Right atrium auricular region (tissue), 2 donors: ENCODE results near the gene NAA11. TPM values are rescaled to one million over a fixed set of nuclear protein-coding genes. Genes with fewer than 3 reads are reported as not detected.

Experiments used
- DNase-seq: peaks from one replicate; pipeline ENCODE4 v3.0.0-alpha.2; 2019; ENCODE audit warnings: low spot score
- H3K27ac ChIP-seq, 2 donors: fragments of 200-600 bp; sonication (generic); 1 replicate in 1 of 2; 2 replicates in 1 of 2; pipeline ENCODE4 v1.5.1; 2016 to 2019
- H3K27me3 ChIP-seq, 2 donors: fragments of 200-600 bp; sonication (generic); one replicate each; pipeline versions ENCODE4 v1.5.1 to v1.6.0; 2017 to 2019
- H3K36me3 ChIP-seq: fragments of 200-600 bp; sonication (generic); one replicate; pipeline ENCODE4 v1.5.1; 2016
- H3K4me1 ChIP-seq, 2 donors: fragments of 200-600 bp; sonication (generic); one replicate each; pipeline versions ENCODE4 v1.5.1 to v1.6.0; 2017 to 2019
- H3K4me3 ChIP-seq, 2 donors: fragments of 200-600 bp; sonication (generic); 1 replicate in 1 of 2; 2 replicates in 1 of 2; pipeline ENCODE4 v1.5.1; 2017 to 2019; ENCODE audit warnings: mild to moderate bottlenecking in 1 of 2, moderate library complexity in 1 of 2
- H3K9me3 ChIP-seq, 2 donors: fragments of 200-600 bp; sonication (generic); one replicate each; pipeline ENCODE4 v1.5.1; 2019
- total RNA-seq, 2 donors: library from RNA; depleted of rRNA; stranded (reverse); fragments of >200 nt; gene quantifications; one replicate each; pipeline ENCODE4 v1.1.0, GENCODE V29; 2016
- TF ChIP-seq, protein P1 (sequence below), 2 donors: fragments of 200-600 bp; sonication (generic); IDR thresholded peaks; one replicate each; pipeline ENCODE4 v1.5.1; 2019; ENCODE audit warnings: antibody characterized with exemption in 2 of 2

Gene NAA11
- total RNA-seq, 2 donors from 2014 or later, result not detected

GRCh38 chr4:79340568-79340967 is 14.7 kb upstream of the NAA11 start:
- DNase-seq, result no peak
- Histone ChIP-seq H3K36me3 (no peaks in the 10 kb centered on the region), H3K9me3 (peaks cover 0 to 36% of the 10 kb centered on the region in 2 donors), H3K27me3 (no peaks in the 10 kb centered on the region), H3K4me1 (no peaks in the 10 kb centered on the region), H3K4me3 (no peak overlapping the region), H3K27ac (no peak overlapping the region)
- TF ChIP-seq, protein P1, sequence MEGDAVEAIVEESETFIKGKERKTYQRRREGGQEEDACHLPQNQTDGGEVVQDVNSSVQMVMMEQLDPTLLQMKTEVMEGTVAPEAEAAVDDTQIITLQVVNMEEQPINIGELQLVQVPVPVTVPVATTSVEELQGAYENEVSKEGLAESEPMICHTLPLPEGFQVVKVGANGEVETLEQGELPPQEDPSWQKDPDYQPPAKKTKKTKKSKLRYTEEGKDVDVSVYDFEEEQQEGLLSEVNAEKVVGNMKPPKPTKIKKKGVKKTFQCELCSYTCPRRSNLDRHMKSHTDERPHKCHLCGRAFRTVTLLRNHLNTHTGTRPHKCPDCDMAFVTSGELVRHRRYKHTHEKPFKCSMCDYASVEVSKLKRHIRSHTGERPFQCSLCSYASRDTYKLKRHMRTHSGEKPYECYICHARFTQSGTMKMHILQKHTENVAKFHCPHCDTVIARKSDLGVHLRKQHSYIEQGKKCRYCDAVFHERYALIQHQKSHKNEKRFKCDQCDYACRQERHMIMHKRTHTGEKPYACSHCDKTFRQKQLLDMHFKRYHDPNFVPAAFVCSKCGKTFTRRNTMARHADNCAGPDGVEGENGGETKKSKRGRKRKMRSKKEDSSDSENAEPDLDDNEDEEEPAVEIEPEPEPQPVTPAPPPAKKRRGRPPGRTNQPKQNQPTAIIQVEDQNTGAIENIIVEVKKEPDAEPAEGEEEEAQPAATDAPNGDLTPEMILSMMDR (IDR thresholded peaks at IDR 0.05), result no peak

GRCh38 chr4:79338148-79338547 is 12.3 kb upstream of the NAA11 start:
- TF ChIP-seq, protein P1 (IDR thresholded peaks at IDR 0.05), result no peak
- Histone ChIP-seq H3K4me3 (no peak overlapping the region), H3K27ac (no peak overlapping the region)

DNA sequence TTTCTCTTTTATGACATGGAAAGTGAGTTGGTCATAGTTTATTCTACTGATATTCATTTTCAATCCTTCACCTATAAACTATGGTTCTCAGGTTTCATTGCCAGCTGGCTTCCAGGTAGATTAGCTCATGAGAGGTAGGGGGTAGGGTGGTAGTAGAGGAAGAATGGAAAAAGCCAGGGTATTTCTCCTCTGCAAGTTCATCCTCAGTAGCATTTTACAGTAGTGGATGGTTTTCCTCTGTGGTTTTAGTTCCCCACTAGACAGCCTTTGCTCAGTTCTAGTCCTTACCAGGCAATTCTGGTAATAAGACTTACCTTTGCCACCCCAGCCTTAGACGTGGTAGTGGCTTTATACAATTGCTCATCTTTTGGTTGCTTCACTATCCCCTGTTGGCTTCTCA is 8.9 kb upstream of the NAA11 start:
- no peak for DNase-seq
- H3K9me3 ChIP-seq, result no peaks in the 10 kb centered on the region
- H3K27me3 ChIP-seq, result no peaks in the 10 kb centered on the region
- H3K4me3 ChIP-seq, result no peak overlapping the region
- H3K4me1 ChIP-seq, result no peaks in the 10 kb centered on the region
- H3K36me3 ChIP-seq, result no peaks in the 10 kb centered on the region
- TF ChIP-seq, protein P1 (IDR thresholded peaks at IDR 0.05), result no peak
- H3K27ac ChIP-seq, result no peak overlapping the region

More at GRCh38 chr4:79338148-79338547, 12.3 kb upstream of the NAA11 start:
- no peaks in the 10 kb centered on the region for H3K4me1 ChIP-seq
- peaks cover 0 to 23% of the 10 kb centered on the region in 2 donors for H3K9me3 ChIP-seq
- no peaks in the 10 kb centered on the region for H3K27me3 ChIP-seq
- DNase-seq, result no peak
- no peaks in the 10 kb centered on the region for H3K36me3 ChIP-seq

- TF ChIP-seq, protein P1 (IDR thresholded peaks at IDR 0.05), result no peak
- no peak overlapping the region for H3K27ac ChIP-seq
- H3K4me1 ChIP-seq, result no peaks in the 10 kb centered on the region
- no peaks in the 10 kb centered on the region for H3K9me3 ChIP-seq
- no peaks in the 10 kb centered on the region for H3K27me3 ChIP-seq
- H3K4me3 ChIP-seq, result no peak overlapping the region
- H3K36me3 ChIP-seq, result no peaks in the 10 kb centered on the region
- no peak for DNase-seq
Measured at GRCh38 chr4:79334341-79334740, 8.5 kb upstream of the NAA11 start.

DNA sequence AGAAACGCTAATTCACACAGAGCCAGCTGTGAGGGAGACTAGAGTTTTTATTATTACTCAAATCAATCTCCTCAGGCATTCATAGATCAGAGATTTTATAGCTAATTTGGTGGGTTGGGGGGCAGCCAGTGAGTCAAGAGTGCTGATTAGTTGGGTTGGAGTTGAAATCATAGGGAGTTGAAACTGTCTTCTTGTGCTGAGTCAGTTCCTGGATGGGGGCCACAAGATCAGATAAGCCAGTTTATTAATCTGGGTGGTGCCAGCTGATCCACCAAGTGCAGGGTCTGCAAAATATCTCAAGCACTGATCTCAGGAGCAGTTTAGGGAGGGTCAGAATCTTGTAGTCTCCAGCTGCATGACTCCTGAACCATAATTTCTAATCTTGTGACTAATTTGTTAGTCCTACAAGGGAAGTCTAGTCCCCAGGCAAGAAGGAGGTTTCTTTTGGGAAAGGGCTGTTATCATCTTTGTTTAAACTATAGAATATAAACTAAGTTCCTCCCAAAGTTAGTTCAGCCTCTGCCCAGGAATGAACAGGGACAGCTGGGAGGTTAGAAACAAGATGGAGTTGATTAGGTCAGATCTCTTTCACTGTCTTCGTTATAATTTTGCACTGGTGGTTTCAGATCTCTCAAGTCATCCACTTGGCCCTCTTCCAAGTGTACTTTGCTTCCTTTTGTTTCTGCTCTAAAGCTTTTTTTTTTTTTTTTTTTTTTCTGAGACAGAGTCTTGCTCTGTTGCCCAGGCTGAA is 5.4 kb upstream of the NAA11 start:
- no peak for DNase-seq
- H3K27me3 ChIP-seq, result no peaks in the 10 kb centered on the region

More for the DNA sequence above, 5.4 kb upstream of the NAA11 start:
- H3K4me3 ChIP-seq, result no peak overlapping the region
- no peaks in the 10 kb centered on the region for H3K9me3 ChIP-seq
- TF ChIP-seq, protein P1 (IDR thresholded peaks at IDR 0.05), result no peak
- no peaks in the 10 kb centered on the region for H3K36me3 ChIP-seq
- no peaks in the 10 kb centered on the region for H3K4me1 ChIP-seq
- H3K27ac ChIP-seq, result no peak overlapping the region
